CD14-positive monocyte (primary cell): Measurements from ENCODE around the gene PARP3. TPM values are rescaled to one million over a fixed set of nuclear protein-coding genes. Genes with fewer than 3 reads are reported as not detected.
A peak's percentile ranks its signal among the peaks of the same experiment; 100 is the strongest.

Experiments used
- DNase-seq, 3 donors: peaks; one replicate each; pipeline ENCODE4 v3.0.0-alpha.2; 2011 to 2022
- H2AFZ ChIP-seq: 2 replicates; pipeline ENCODE4 v1.6.0; 2012; ENCODE audit warnings: mild to moderate bottlenecking, low read depth, low read length, inconsistent platforms; ENCODE audit not compliant: insufficient read depth, poor library complexity, severe bottlenecking
- H3K27ac ChIP-seq, 2 donors: 1 replicate in 1 of 2; 2 replicates in 1 of 2; pipeline ENCODE4 v1.5.1; 2012 to 2013; ENCODE audit warnings: low read length in 2 of 2, control low read depth in 1 of 2, inconsistent platforms in 1 of 2, low read depth in 1 of 2, mild to moderate bottlenecking in 1 of 2
- H3K27me3 ChIP-seq, 2 donors: one replicate each; pipeline versions ENCODE4 v1.6.0 to v1.6.1; 2011 to 2013; ENCODE audit warnings: low read length in 2 of 2; ENCODE audit not compliant: control insufficient read depth in 2 of 2, insufficient read depth in 2 of 2
- H3K36me3 ChIP-seq, 2 donors: replicated peaks in 1 of 2; 1 replicate in 1 of 2; 2 replicates in 1 of 2; pipeline versions ENCODE4 v1.5.1 to v1.6.1; 2012 to 2013; ENCODE audit warnings: low read length in 2 of 2, control low read depth in 1 of 2, inconsistent platforms in 1 of 2, mild to moderate bottlenecking in 1 of 2; ENCODE audit not compliant: insufficient read depth in 2 of 2, control insufficient read depth in 1 of 2
- H3K4me1 ChIP-seq, 2 donors: 1 replicate in 1 of 2; 2 replicates in 1 of 2; pipeline versions ENCODE4 v1.5.1 to v1.6.1; 2012 to 2013; ENCODE audit warnings: low read length in 2 of 2, control low read depth in 1 of 2, inconsistent platforms in 1 of 2, mild to moderate bottlenecking in 1 of 2, moderate library complexity in 1 of 2; ENCODE audit not compliant: insufficient read depth in 2 of 2, control insufficient read depth in 1 of 2
- H3K4me2 ChIP-seq: replicated peaks from 2 replicates; pipeline ENCODE3; 2012; ENCODE audit warnings: low read length, moderate library complexity, mild to moderate bottlenecking; ENCODE audit not compliant: poor library complexity, severe bottlenecking; ENCODE audit errors: extremely low read depth
- H3K4me3 ChIP-seq, 3 experiments: fragments of 200-600 bp in 1 of 3; sonication (generic) in 1 of 3; replicated peaks in 1 of 3; 1 replicate in 2 of 3; 2 replicates in 1 of 3; pipeline ENCODE4 v1.5.1; 2011 to 2013; ENCODE audit warnings: low read length in 3 of 3, mild to moderate bottlenecking in 3 of 3, control low read depth in 2 of 3, low read depth in 2 of 3, inconsistent platforms in 1 of 3, moderate library complexity in 1 of 3
- H3K79me2 ChIP-seq: 2 replicates; pipeline ENCODE4 v1.6.0; 2012; ENCODE audit warnings: mild to moderate bottlenecking, control low read depth, inconsistent platforms, low read length, moderate library complexity; ENCODE audit not compliant: insufficient read depth
- H3K9ac ChIP-seq: 2 replicates; pipeline ENCODE4 v1.6.0; 2017; ENCODE audit warnings: low read length, mild to moderate bottlenecking; ENCODE audit not compliant: insufficient read depth, poor library complexity, severe bottlenecking
- H3K9me3 ChIP-seq, 2 donors: replicated peaks in 1 of 2; 1 replicate in 1 of 2; 2 replicates in 1 of 2; pipeline versions ENCODE4 v1.5.1 to v1.6.1; 2012 to 2013; ENCODE audit warnings: low read length in 2 of 2, control low read depth in 1 of 2; ENCODE audit not compliant: control insufficient read depth in 1 of 2, insufficient read depth in 1 of 2
- H4K20me1 ChIP-seq: 2 replicates; pipeline ENCODE4 v1.6.0; 2012; ENCODE audit warnings: mild to moderate bottlenecking, low read length, control low read depth, moderate library complexity; ENCODE audit not compliant: insufficient read depth
- H3K27ac Mint-ChIP-seq, 7 donors: one replicate each; pipeline ENCODE4 v1.8.0; 2020; ENCODE audit warnings: mild to moderate bottlenecking in 7 of 7, mixed read lengths in 7 of 7, moderate library complexity in 6 of 7, inconsistent platforms in 2 of 7
- H3K27me3 Mint-ChIP-seq, 3 donors: one replicate each; pipeline ENCODE4 v1.8.0; 2021 to 2022; ENCODE audit warnings: low read depth in 3 of 3, mild to moderate bottlenecking in 3 of 3, mixed read lengths in 3 of 3, moderate library complexity in 3 of 3, inconsistent platforms in 1 of 3
- H3K36me3 Mint-ChIP-seq, 2 donors: one replicate each; pipeline ENCODE4 v1.8.0; 2020; ENCODE audit warnings: mixed read lengths in 2 of 2, inconsistent platforms in 1 of 2, mild to moderate bottlenecking in 1 of 2
- H3K4me1 Mint-ChIP-seq: one replicate; pipeline ENCODE4 v1.8.0; 2020; ENCODE audit warnings: mild to moderate bottlenecking, mixed read lengths
- H3K4me3 Mint-ChIP-seq, 2 donors: one replicate each; pipeline ENCODE4 v1.8.0; 2020; ENCODE audit warnings: mild to moderate bottlenecking in 2 of 2, mixed read lengths in 2 of 2, moderate library complexity in 1 of 2
- H3K9me3 Mint-ChIP-seq, 7 donors: one replicate each; pipeline ENCODE4 v1.8.0; 2020 to 2022; ENCODE audit warnings: mixed read lengths in 7 of 7, mild to moderate bottlenecking in 6 of 7, moderate library complexity in 6 of 7, inconsistent platforms in 2 of 7
- WGBS: methylation state at CpG from one replicate; pipeline ENCODE4 v1.1.5; 2013; ENCODE audit warnings: missing lambda C conversion rate; ENCODE audit not compliant: insufficient coverage; 5-methylcytosine and 5-hydroxymethylcytosine counted together
- intact Hi-C, 2 donors: fragments of 100-400 bp; cut with micrococcal nuclease; formaldehyde crosslinking; loops; one replicate each; pipeline versions ENCODE4 v1.15.0 to v1.15.1; 2023
- polyA plus RNA-seq, 3 donors: library from polyadenylated mRNA; depleted of rRNA in 1 of 3; unstranded in 2 of 3; stranded (reverse) in 1 of 3; fragments of 300-500 nt in 2 of 3; fragments of >200 nt in 1 of 3; fragmentation: Illumina TruSeq in 2 of 3; gene quantifications; 1 replicate in 2 of 3; 2 replicates in 1 of 3; pipeline ENCODE4 v1.2.3, GENCODE V29; 2012 to 2021
- TF ChIP-seq, protein P1 (sequence below): fragments of 200-600 bp; IDR thresholded peaks from one replicate; pipeline ENCODE4 v1.8.0; 2022; ENCODE audit warnings: antibody characterized with exemption, mild to moderate bottlenecking

The PARP3 gene
- polyA plus RNA-seq, 3 donors = 1.2 to 6.9 (median 1.7) TPM

- DNase-seq = no peak
- no peaks in the 10 kb centered on the region for H4K20me1 ChIP-seq
- no peaks in the 10 kb centered on the region for H3K27me3 ChIP-seq
- TF ChIP-seq, protein P1, sequence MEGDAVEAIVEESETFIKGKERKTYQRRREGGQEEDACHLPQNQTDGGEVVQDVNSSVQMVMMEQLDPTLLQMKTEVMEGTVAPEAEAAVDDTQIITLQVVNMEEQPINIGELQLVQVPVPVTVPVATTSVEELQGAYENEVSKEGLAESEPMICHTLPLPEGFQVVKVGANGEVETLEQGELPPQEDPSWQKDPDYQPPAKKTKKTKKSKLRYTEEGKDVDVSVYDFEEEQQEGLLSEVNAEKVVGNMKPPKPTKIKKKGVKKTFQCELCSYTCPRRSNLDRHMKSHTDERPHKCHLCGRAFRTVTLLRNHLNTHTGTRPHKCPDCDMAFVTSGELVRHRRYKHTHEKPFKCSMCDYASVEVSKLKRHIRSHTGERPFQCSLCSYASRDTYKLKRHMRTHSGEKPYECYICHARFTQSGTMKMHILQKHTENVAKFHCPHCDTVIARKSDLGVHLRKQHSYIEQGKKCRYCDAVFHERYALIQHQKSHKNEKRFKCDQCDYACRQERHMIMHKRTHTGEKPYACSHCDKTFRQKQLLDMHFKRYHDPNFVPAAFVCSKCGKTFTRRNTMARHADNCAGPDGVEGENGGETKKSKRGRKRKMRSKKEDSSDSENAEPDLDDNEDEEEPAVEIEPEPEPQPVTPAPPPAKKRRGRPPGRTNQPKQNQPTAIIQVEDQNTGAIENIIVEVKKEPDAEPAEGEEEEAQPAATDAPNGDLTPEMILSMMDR = no peak
- H3K27ac ChIP-seq = peak overlapping the region; percentile 73 to 84
- peaks cover 5% of the 10 kb centered on the region for H3K79me2 ChIP-seq
- H3K9ac ChIP-seq = peak overlapping the region; percentile 80
- peak overlapping the region; percentile 87 to 98 (median 90) for H3K27ac Mint-ChIP-seq
- peak overlapping the region; percentile 90 to 91 for H3K4me3 Mint-ChIP-seq
- H3K4me1 Mint-ChIP-seq = peaks cover 25% of the 10 kb centered on the region
- H3K27me3 Mint-ChIP-seq = peaks cover 0 to 4% (median 0%) of the 10 kb centered on the region in 3 donors
- H3K36me3 ChIP-seq = no peaks in the 10 kb centered on the region
- H3K9me3 ChIP-seq = no peaks in the 10 kb centered on the region
- H3K4me2 ChIP-seq = peak overlapping the region; percentile 83
- H3K9me3 Mint-ChIP-seq = peaks cover 0 to 2% (median 0%) of the 10 kb centered on the region in 7 donors
- peaks cover 0 to 7% of the 10 kb centered on the region in 2 donors for H3K36me3 Mint-ChIP-seq
- peaks cover 19 to 25% of the 10 kb centered on the region in 2 donors for H3K4me1 ChIP-seq
- H2AFZ ChIP-seq = peak overlapping the region; percentile 95
- intact Hi-C loops = no loop called here
- 72% methylated on average over 15 of the region's 22 CpGs for WGBS
- peak overlapping the region; percentile 36 to 84 (median 55) for H3K4me3 ChIP-seq
Observed at GRCh38 chr3:51983578-51984268, 41.6 kb downstream of the PARP3 start.

DNA sequence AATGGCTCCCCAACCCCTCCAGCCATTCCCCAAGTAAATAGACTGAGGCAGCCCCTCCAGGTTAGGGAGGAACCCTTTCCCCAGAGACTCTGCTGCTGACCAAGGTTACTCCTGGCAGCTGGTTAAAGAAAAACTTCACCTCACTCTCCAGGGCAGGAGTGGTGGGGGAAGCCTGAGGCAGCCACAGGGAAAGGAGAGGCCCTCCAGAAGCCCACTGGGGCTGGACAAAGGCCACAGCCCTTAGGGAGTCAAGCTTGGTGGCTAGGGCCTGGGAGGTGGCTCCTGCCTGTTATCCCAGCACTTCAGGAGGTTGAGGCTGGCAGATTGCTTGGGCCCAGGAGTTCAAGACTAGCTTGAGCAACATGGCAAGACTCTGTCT lies 42.1 kb downstream of the PARP3 start:
- Mint-ChIP-seq H3K4me3 (no peak overlapping the region), H3K27me3 (peaks cover 0 to 4% (median 0%) of the 10 kb centered on the region in 3 donors), H3K27ac (peak overlapping the region in 5 of 7 donors; percentile 43 to 94 (median 69)), H3K4me1 (peaks cover 25% of the 10 kb centered on the region), H3K9me3 (peaks cover 0 to 2% (median 0%) of the 10 kb centered on the region in 7 donors), H3K36me3 (peaks cover 0 to 7% of the 10 kb centered on the region in 2 donors)
- Histone ChIP-seq H3K9me3 (no peaks in the 10 kb centered on the region), H3K79me2 (peaks cover 5% of the 10 kb centered on the region), H3K4me1 (peaks cover 19 to 25% of the 10 kb centered on the region in 2 donors), H2AFZ (no peak overlapping the region), H4K20me1 (no peaks in the 10 kb centered on the region), H3K27me3 (no peaks in the 10 kb centered on the region), H3K36me3 (no peaks in the 10 kb centered on the region), H3K9ac (no peak overlapping the region), H3K4me2 (no peak overlapping the region), H3K27ac (no peak overlapping the region), H3K4me3 (no peak overlapping the region)
- intact Hi-C loops = no loop called here
- TF ChIP-seq, protein P1 = no peak
- no peak for DNase-seq
